Measurements from ENCODE around the gene TTYH3.

TTYH3 gene

DNA sequence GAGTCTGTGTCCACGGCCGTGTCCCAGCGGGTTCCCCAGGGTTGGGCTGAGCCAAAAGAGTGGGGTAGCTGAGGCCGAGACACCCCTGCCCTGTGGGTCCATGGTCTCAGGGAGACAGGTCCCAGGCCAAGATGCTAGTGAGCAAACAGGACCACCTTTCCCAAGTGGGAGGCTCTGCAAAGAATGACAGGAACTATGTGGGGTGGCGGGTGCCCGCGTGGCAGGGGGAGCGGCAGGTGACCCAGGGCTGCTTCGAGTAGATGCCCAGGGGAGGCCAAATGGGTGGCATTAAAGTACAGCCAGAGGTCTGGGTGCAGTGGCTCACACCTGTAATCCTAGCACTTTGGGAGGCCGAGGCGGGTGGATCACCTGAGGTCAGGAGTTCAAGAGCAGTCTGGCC lies 18.2 kb downstream of the TTYH3 start:
- no peak for DNase-seq

DNA sequence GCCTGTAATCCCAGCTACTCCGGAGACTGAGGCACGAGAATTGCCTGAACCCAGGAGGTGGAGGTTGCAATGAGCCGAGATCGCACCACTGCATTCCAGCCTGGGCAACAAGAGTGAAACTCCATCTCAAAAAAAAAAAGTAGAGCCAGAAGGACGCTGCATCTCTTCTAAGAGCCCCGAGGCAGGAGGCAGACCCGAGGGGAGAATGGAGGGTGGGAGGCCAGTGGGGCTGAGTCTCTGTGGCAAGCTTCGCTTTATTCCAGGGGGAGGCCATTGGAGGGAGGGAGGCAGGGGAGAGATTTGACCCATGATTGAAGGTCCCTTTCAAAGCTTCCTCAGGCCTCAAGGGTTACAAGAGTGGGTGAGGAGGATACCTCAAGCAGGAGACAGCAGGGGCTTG lies 18.7 kb downstream of the TTYH3 start:
- DNase-seq: no peak

DNA sequence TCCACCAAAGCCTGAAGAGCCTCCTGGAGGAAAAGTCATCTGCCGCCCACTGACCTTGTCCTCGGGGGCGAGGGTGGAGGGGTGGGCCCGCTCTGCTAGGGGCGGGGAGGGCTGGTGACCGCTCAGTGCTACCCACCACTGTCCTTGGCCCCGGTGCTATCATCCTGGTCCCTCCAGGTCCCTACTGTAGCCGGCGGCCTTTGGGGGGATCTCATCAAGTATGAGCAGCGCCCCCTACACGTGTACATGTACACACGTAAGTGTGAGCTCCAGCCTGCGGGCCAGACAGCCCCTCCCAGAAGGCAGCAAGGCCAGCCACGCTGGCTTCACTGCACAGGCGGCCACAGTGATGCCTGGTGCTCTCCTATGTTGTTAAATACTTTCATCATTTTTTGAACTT lies 19.6 kb downstream of the TTYH3 start:
- no peak for DNase-seq

DNA sequence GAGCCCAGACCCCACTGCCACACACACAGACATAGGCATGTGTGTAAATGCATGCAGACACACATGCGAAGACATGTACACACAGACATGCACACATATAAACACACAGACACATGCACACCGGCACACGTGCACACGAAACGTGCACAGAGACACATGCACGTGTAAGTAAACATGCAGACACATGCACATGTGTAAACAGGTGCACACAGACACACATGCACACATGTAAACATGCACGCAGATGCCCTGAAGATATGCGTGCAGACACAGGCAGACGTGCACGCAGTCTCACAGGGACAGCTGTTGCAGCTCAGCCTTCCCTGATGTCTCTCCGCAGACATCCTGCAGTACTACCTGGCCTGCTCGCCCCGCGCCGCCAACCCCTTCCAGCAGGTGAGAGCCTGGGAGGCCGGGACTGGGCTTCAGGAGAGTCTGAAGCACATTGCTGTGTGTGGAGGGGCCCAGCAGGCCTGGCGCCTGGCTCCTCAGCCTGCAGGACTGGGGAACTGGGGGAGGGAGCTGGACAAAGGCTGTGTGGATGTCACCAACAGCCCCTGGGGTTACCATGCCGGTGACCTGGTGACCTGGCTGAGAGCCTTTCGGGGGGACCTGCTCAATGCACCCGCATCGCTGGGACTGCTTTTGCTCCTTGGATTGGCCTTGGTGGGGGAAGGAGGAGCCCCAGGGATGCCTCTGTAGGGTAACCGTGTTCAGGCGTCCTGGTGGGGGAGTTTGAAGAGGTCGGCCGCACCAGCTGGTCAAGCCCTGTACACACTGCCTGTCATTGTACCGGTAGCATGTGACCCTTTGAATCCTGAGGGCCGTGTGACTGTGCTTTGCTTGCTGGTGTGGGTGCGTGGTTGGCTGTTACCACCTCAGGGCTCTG lies 20.3 kb downstream of the TTYH3 start:
- no peak for DNase-seq

DNA sequence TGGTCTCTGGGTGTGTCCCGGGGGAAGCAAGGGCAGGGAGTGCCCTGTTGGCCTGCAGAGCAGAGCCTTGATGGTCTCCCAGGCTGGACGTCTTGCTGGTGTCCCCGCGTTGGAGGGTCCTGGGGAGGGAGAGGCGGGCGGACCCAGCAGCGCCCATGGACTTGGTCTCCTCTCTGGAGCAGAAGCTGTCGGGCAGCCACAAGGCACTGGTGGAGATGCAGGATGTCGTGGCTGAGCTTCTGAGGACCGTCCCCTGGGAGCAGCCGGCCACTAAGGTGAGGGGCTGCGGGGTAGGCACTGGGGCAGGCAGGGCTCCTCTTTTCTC lies 20.9 kb downstream of the TTYH3 start:
- no peak for DNase-seq

DNA sequence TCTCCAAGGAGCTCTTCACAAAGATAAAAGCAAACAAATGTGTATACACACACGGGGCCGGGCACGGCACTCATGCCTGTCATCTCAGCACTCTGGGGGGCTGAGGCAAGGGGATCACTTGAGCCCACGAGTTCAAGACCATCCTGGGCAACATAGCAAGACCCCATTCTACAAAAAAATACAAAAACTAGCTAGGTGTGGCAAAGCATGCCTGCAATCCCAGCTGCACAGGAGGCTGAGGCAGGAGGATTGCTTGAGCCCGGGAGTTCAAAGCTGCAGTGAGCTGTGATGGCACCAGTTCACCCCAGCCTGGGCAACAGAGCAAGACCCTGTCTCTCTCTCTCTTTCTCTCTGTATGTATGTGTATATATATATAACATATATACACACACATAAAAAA lies 22.3 kb downstream of the TTYH3 start:
- peak; percentile 70 for DNase-seq

DNA sequence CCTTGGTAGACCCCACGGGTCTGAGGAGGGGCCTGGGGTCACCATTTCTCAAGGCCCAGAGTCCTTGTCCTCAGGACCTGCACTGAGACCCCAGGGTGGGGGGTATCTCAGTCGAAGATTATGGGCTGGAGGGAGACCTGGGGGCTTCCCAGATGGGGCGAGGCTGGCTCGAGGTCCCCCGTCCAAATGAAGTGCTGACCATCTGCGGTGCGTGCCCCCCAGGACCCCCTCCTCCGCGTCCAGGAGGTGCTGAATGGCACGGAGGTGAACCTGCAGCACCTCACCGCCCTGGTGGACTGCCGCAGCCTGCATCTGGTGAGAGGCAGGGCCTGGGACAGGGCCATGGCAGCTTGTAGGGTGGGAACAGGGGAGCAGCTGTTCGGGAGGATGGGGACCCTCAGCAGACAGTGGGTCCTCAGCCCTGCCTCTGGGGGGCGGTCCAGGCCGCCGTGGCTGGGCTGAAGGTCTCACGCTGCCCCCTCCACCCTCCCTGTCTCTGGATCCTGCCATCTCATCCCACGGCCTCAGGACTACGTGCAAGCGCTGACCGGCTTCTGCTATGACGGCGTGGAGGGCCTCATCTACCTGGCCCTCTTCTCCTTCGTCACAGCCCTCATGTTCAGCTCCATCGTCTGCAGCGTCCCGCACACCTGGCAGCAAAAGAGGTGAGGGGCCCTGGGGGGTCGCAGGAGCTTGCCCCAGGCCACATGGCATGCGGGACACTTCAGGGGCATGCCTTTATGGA lies 24.3 kb downstream of the TTYH3 start:
- no peak for DNase-seq

DNA sequence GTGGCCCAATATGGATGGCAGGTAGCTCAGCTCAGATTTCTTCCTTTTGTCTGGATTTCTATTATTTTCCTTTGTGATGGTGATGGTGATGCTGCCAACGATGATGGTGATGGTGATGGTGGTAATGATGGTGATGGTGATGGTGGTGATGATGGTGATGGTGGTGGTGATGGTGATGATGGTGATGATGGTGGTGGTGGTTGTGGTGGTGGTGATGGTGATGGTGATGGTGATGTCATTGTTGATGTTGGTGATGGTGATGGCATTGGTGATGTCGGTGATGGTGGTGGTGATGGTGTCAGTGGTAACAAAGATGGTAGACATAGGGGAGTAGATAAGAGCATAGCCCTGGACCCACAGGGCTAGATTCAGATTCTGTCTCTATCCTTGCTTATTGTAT lies 25.4 kb downstream of the TTYH3 start:
- DNase-seq: no peak

DNA sequence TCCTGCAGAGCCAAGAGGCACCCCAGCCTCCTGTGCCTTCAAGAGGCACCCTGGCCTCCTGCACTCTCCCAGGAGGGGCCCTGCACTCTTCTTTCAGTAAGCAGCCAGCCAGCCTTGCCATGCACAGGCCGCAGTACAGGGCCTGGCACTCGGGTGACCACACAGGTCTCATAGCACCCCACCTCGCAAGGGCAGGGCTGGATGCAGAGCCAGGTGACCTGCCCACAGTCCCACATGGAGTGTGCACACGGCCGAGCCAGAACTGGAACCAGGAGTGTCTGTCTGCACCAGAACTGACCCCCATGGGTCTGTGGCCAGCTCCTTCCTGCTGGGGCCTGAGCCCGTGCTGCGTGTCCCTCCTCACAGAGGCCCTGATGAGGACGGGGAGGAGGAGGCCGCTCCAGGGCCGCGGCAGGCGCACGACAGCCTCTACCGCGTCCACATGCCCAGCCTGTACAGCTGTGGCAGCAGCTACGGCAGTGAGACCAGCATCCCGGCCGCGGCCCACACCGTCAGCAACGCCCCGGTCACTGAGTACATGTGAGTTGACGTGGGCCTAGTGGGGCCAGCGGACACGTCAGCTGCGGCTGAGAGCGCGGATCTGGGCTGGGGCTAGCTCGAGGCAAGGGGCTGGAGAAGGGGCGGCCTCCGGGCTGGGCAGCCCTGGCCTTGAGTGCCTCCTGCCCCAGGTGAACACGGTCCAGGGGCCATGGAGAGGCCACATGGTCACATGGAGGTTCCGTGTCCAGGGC lies 26.3 kb downstream of the TTYH3 start:
- DNase-seq: no peak

DNA sequence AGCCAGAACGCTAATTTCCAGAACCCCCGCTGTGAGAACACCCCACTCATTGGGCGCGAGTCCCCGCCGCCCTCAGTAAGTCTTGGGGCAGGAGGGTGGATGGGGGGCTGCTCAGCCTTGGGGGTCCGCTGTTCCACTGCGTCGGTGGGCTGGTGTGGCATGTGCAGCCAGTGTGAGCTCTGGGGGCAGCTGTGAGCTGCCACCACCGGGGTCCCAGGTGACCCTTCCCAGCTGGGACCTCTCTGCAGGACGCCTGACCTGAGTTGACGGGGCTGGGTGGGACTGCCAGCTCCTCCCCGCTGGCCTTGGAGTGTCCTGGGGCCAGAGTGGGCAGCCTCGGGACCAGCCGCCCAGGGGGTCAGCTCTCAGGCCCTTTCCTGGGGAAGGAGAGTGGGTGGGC lies 27.2 kb downstream of the TTYH3 start:
- no peak for DNase-seq

DNA sequence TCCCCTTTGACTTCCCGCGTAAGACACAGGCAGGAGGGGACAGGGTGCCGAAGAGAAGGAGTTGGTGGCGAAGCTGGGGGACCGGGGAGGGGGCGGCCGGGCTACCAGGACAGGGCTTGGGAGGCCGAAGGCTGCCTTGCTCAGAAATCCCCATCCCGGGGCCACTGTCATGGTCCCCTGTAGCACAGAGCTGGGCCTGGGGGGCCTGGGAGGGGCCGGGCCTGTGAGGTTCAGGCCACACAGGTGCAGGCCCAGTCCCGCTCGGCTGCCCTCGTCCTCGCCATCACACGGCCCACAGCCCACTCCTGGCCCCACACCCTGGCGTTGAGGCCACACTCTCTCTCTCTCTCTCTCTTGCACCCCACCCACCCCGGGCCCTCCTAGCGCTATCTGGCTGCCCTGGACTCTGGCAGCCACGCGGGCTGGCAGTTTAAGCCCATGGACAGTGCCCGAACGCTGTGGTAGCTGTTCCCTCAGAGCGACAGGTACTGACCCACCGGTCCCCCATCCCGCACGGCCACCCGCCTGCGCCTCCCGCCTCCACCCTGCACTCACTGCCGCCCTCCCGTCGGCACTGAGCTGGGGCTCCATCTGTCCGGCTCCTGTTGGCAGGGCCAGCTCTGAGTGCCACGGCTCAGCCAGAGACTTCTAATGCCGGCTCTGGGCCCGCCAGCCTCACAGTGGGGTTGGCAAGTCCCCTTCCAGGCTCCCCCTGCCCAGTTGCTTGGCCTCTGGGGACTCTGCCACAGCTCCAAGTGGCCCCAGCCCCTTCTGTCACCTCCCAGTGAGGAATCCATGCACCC lies 28.0 kb downstream of the TTYH3 start:
- no peak for DNase-seq

DNA sequence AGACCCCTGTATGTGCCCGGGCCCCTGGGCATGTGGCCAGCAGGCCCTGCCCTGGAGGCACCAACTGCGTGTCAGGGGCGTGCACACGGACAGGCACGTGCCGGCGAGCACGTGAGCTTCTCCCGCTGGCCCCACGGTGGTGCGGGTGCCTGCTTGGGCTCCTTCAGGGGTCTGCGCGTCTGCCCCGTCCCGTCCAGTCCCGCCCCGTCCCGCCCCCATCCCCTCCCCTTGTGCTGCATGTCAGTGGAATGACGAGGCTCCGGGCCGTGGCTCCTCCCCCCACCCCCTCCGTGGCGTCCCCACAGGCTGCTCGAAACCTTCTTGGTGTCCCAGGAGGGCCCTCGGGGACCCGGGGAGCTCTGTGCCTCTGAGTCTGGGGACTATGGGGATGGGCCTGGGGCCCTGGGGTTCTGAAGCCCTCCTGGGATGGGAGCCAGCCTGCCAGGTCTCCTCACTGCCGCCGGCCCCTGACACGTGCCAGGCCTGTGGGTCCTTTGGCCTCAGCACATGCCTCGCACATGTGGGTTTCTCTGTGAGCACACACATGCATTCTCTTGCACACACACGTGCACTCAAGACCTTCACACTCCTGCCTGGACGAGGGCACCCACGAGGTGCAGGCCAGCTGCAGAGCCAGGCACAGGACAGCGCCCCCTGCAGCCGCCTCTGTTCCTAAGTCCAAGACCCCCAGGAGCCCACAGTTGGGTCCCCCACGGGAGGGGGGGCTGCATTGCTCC lies 28.7 kb downstream of the TTYH3 start:
- no peak for DNase-seq

DNA sequence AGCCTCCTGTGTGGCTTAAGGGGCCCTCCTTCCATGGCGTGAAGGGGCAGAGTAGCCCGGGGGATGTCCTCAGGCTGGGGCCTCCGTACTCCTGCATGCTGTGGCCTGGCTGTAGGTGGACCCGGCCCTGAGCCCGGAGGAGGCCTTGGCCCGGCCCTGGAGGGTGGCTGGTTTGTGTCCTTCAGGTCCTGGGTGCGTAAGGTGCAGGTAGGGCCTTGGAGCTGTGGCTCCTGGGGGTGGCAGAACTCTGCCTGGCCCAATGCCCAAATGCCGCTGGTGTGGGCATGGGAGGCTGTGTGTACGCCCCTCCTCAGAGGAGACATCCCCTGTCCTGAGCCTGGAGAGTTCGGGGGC lies 29.3 kb downstream of the TTYH3 start:
- no peak for DNase-seq

DNA sequence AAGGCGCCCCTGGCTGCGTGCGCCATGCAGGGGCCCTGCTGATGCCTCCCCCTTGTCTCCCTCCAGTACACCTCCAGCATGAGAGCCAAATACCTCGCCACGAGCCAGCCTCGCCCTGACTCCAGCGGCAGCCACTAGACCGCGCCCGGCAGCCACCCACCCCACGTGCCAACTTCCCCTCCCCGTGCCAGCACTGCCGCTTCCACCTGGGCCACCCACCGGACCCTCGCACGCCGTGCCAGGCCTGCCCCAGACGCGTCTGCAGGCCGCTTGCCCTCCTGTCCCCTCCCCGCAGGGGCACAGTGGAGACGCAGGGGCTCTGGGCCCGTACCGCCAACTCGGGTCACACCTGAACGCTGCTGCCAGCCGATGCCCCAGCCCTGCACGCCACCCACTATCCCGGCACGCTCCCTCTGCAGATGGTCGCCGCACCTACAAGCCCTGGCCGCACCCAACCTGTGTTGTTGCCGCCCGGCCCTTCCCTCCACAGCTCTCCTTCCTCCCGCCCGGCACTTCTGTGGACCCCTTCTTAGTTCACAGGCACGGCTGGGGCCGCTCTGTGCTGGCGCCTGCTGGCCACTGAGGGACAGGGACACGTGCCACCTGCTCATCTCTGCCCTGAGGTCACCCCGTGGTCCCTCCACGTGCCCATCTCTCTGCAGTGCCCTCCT lies 30.0 kb downstream of the TTYH3 start:
- DNase-seq: no peak

DNA sequence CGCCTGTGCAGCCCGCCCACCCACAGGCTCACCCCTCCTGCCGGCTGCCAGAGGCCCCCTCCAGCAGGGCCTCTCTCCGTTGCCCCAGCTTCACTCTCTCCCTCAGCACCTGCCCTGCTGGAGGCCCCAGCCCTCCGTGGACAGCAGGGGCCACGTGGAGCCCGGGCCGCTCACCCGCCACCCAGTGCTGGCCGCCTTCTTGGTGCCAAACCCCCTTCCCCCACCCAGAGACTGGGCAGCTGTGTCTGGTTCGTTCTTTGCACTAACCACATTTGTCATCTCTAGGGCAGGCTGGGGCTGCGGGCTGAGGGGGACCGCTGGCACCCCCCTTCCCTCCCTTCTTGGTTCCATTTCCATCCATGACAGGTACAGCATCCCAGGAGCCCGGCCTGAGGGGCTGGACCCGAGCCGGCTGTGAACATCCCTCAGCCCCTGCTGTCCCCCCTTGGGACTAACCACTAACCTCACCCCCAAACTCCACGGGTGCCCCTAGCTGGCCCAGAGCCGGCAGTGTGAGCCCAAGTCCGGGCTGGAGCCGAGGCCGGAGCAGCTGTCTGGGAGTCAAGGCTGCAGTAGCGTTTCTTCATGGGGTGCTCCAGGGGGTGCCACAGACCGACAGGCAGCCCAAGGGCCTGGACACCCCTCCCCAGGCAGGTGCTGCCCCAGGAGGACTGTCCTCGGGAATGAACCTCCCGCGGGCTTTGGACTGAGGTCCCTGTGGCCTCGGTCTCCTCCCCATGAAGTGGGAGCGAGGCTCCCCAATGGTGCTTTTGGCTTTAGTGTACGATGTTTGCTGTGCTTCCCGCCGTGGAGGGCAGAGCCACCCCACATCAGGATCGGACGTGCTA lies 30.7 kb downstream of the TTYH3 start:
- no peak for DNase-seq

DNA sequence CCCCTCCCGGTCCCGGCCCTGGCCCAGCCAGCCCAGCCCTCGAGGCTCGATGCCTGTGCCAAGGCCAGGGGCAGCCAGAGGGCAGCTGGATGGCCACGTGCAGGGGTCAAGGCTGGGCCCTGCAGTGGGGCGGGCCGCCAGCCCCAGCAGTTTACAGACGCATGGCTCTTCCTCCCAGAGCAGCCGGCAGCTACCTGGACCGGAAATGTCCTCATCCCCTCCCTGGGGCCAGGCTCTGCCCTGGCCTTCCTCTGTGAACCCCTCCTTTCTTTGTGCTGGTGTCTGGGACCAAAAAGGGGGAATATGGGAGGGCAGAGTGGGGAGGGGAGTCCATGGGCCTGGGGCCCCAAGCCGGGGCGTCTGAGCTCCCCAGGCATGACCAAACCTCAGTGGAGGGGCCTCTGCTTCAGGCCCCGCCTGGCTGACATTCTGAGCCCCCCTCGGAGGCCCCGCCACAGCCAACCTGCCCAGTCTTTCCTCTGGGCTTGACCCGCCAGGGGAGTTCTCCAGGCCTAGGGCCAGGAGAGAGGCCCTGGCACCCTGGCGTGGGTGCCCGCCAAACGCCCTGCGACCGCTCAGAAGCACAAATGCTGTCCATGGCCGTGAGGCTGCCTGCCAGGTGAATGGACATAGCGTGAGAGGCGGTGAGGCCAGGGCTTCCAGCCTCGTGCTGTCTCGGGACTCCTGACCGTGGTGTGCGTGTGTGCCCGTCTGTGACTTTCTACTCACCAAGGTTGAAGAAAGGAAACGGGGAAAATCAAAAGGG lies 31.5 kb downstream of the TTYH3 start:
- DNase-seq: no peak

DNA sequence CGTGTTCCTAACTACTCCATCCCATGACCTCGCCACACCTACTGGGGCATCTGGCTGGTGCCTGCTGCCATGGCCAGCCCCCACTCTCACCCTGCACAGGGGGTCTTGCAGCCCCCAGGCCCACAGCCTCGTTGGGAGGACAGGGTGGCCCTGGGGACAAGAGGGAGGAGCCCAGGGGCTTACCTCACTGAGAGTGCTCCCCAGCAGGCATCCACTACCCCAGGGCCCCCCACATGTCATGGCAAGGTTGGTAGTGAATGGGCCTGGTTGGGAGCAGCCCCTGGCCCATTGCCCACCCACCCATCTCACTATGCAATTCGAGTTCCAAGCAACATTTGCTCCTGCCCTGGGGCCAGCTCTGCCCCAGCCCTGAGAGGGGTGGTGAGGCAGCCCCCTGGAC lies 32.2 kb downstream of the TTYH3 start:
- DNase-seq: no peak

DNA sequence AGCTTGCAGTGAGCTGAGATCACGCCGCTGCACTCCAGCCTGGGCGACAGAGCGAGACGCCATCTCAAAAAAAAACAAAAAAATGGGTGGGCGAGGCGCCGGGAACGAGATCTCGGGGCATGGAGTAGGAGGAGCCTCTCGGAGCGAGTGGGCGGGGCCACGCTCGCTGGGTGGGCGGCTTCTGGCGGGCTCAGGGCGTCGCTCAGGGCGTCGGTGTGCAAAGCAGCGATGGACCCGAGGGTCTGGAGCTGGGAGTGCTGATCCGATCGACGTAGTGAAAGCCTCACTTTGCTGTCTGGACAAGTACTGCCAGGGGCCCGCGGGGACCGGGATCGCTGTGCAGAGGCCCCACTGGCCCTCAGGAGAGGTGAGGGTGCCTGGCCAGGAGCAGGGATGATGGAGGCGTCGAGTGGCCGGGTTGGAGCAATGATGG lies 33.6 kb downstream of the TTYH3 start:
- DNase-seq: peak; percentile 39

DNA sequence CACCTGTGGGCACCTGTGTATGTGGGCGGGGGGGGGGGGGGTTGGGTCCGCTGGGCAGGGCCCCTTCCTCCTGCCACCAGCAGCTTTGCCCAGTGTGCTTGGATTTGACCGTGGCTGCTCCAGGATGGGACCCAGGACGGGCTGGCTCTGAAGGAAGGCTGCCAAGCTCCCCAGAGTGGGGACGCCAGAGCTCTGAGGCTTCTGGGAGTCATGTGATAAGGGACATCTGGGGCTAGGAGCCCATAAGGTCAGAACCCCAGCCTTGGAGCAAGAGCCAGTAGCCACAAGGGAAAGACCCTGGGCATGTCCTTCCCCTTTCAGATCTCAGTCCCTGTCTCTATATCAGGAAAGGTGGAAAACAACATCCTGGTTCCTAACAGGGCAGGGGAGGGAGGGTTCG lies 34.4 kb downstream of the TTYH3 start:
- no peak for DNase-seq
